ENCODE results near the gene AVEN. TPM values are rescaled to one million over a fixed set of nuclear protein-coding genes. Genes with fewer than 3 reads are reported as not detected.

The AVEN gene
- total RNA-seq, 2 donors from 2014 or later = 12.9 to 18.9 TPM

DNA sequence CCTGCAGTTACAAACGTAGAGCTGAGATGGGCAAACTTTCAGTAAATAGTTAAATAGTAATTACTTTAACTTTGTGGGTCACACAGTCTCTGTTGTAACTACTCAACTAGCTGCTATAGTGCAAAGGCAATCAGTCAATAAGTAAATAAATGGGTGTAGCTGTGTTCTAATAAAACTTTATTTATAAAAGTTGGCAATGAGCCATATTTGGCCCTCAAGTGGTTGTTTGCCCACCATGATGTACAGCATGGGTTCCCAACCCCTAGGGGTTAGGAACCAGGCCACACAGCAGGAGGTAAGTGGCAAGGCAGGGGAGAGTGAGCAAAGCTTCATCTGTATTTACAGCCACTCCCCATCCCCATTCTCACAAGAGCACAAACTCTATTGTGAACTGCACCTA, 115.6 kb downstream of the AVEN start:
- no peak for DNase-seq (ENCODE audit: low spot score)
- TF ChIP-seq, protein P1, sequence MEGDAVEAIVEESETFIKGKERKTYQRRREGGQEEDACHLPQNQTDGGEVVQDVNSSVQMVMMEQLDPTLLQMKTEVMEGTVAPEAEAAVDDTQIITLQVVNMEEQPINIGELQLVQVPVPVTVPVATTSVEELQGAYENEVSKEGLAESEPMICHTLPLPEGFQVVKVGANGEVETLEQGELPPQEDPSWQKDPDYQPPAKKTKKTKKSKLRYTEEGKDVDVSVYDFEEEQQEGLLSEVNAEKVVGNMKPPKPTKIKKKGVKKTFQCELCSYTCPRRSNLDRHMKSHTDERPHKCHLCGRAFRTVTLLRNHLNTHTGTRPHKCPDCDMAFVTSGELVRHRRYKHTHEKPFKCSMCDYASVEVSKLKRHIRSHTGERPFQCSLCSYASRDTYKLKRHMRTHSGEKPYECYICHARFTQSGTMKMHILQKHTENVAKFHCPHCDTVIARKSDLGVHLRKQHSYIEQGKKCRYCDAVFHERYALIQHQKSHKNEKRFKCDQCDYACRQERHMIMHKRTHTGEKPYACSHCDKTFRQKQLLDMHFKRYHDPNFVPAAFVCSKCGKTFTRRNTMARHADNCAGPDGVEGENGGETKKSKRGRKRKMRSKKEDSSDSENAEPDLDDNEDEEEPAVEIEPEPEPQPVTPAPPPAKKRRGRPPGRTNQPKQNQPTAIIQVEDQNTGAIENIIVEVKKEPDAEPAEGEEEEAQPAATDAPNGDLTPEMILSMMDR (IDR thresholded peaks at IDR 0.05) = no peak
- no peak overlapping the region for H3K4me3 ChIP-seq
- H3K36me3 ChIP-seq = no peaks in the 10 kb centered on the region
- H3K9me3 ChIP-seq = no peaks in the 10 kb centered on the region
- peaks cover 0 to 4% of the 10 kb centered on the region in 2 donors for H3K4me1 ChIP-seq
- H3K27me3 ChIP-seq = no peaks in the 10 kb centered on the region
- no peak overlapping the region for H3K27ac ChIP-seq

DNA sequence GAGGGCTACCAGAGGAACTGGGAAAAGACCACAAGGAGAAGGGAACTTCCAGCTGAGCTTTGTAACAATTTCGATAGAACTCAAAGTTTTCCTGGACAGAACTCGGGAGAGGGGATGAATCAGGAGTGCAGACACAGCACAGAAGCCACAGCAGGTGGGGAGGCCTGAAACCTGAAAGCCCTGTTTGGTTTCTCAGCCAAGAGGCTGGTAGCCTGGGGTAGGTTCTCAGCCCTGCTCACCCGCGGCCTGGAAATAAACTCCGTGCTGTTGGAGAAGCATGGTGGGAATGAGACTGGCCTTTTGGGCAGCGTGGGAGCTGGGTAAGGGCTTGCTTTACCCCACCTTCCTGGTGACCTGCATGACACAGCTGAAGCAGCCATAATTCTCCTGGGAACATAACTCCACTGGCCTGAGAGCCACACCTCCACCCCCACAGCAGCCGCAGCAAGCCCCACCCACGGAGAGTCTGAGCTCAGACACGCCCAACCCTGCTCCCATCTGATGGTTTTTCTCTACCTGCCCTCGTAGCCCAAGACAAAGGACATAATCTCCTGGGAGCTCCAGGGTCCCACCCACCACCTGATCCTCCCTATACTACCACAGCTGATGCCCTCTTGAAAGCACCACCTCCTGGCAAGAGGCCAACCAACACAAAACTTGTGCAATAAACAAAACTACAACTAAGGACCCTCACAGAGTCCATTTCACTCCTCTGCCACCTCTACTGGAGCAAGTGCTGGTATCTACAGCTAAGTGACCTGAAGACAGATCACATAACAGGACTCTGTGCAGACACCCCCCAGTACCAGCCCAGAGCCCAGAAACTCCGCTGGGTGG, 123.2 kb downstream of the AVEN start:
- Histone ChIP-seq H3K4me1 (peaks cover 0 to 4% of the 10 kb centered on the region in 2 donors), H3K4me3 (no peak overlapping the region), H3K9me3 (no peaks in the 10 kb centered on the region), H3K27me3 (no peaks in the 10 kb centered on the region), H3K27ac (no peak overlapping the region), H3K36me3 (no peaks in the 10 kb centered on the region)
- TF ChIP-seq, protein P1 (IDR thresholded peaks at IDR 0.05) = no peak
- no peak for DNase-seq (ENCODE audit: low spot score)

DNA sequence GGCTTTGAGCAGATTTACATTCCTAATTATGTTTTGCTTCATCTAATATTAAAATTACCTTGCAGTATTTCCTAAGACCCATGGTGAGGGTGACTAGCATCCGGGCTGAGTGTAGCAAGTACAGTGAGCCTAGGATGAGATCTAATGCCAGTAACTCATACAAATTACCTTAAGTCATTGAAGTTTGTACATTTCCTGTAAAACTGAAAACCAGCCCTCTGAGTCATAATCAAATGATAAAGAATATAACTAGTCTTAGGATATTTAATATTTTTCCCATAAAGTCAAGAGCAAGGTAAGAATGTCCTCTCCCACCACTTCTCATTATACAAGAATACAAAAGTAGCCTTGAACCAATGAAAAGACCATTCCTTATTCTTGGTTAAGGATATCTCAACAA, 125.5 kb downstream of the AVEN start:
- no peaks in the 10 kb centered on the region for H3K36me3 ChIP-seq
- no peaks in the 10 kb centered on the region for H3K27me3 ChIP-seq
- no peak overlapping the region for H3K27ac ChIP-seq
- H3K9me3 ChIP-seq = no peaks in the 10 kb centered on the region
- no peak overlapping the region for H3K4me3 ChIP-seq
- no peaks in the 10 kb centered on the region for H3K4me1 ChIP-seq
- TF ChIP-seq, protein P1 (IDR thresholded peaks at IDR 0.05) = no peak
- no peak for DNase-seq (ENCODE audit: low spot score)

DNA sequence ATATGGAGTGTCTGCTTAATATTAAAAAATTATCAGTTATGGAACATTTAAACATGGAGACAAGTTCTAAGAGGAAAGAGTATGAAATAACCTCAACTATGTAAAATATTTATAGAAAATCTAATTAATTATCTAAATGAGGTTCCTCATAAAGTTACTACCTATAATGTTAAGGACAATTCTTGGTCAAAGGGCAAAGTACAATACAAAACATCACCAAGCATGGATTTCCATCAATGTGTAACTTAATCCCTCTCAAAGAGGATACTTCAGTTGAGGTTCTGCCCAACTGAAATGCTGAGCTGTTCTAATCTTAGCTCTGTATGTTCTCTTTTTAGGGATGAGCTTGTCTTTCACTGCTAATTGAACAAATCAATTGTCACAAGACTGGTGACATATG, 126.7 kb downstream of the AVEN start:
- Histone ChIP-seq H3K36me3 (no peaks in the 10 kb centered on the region), H3K27ac (no peak overlapping the region), H3K4me1 (no peaks in the 10 kb centered on the region), H3K9me3 (no peaks in the 10 kb centered on the region), H3K27me3 (no peaks in the 10 kb centered on the region), H3K4me3 (no peak overlapping the region)
- TF ChIP-seq, protein P1 (IDR thresholded peaks at IDR 0.05) = no peak
- DNase-seq (ENCODE audit: low spot score) = no peak

DNA sequence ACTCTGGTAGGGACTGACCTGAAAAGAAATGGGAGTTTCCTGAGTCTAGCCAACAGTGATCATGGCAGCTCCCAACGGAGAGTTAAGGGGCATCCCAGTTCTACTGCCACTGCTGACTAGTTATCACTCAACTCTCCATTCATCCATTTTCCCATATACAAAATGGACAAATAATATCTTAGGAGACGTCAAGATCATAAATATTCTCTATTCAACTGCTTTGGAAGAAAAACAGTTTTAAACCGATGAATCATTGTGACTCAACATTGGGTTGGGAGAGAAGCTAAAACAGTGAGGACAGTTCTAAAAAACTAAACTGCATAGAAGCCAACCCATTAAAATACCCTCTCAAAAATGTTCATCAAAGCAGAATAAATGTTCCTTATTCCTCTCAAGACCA, 128.3 kb downstream of the AVEN start:
- no peaks in the 10 kb centered on the region for H3K27me3 ChIP-seq
- H3K4me3 ChIP-seq = no peak overlapping the region
- H3K4me1 ChIP-seq = no peaks in the 10 kb centered on the region
- H3K36me3 ChIP-seq = no peaks in the 10 kb centered on the region
- DNase-seq (ENCODE audit: low spot score) = no peak
- no peaks in the 10 kb centered on the region for H3K9me3 ChIP-seq
- TF ChIP-seq, protein P1 (IDR thresholded peaks at IDR 0.05) = no peak
- no peak overlapping the region for H3K27ac ChIP-seq

DNA sequence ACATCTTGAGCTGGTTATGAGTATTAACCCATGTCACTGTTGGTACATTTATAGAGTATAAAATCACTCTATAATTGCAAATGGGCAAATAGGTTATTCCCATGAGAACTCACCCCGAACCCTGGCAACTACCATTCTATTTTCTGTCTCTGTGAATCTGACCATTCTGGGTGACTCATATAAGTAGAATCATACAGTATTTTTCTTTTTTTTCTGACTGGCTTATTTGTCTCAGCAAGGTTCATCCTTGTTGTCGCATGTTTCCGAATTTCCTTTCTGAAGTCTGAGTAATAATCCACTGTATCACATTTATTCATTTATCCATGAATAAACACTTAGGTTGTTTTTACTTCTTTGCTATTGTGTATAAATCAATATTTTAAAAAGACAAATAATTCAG, 130.6 kb downstream of the AVEN start:
- Histone ChIP-seq H3K27me3 (no peaks in the 10 kb centered on the region), H3K27ac (no peak overlapping the region), H3K9me3 (no peaks in the 10 kb centered on the region), H3K4me1 (no peaks in the 10 kb centered on the region), H3K36me3 (no peaks in the 10 kb centered on the region), H3K4me3 (no peak overlapping the region)
- TF ChIP-seq, protein P1 (IDR thresholded peaks at IDR 0.05) = no peak
- DNase-seq (ENCODE audit: low spot score) = no peak

Measured in right atrium auricular region (tissue), 2 donors.